Measurements from ENCODE around the gene RAB44. TPM values are rescaled to one million over a fixed set of nuclear protein-coding genes. Genes with fewer than 3 reads are reported as not detected.

Gene RAB44
- total RNA-seq, 1 experiment from 2014 or later = not detected

DNA sequence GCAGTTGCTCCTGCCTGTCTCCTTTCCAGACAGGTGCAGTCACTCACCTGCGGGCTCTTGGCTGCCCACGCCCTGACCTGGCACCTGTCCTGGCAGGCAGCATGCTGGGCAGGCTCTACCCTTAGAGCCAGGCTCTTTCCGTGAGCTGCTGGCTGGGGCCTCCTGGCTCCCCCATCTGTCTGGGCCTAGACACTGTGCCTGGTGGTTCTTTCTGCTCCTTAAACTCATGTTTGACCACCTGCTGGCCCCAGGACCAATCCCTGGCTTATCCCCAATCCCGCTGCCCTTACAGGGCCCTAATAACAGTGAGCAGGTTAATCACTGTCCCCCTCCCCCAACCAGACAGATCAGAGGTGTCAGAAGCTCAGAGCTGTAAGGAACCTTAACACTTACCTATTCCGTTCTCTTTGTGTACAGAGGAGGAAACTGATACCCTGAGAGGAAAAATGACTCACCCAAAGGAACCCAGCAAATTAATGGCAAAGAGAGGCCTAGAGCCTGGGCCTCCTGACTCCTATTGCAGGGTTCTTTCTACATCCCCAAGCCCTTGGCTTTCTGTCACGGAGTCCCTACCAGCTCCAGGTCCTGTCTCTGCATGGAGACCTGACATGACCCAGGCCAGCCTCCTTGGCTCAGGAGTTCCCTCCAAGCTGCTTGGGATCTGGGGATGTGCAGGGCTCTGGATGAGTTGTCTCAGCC lies 54.7 kb downstream of the RAB44 start:
- Mint-ChIP-seq H3K36me3 (ENCODE audit: insufficient read depth in 1 of 3, low read depth in 3 of 3) (0 out of 7 replicates have a peak, but pooled peaks cover 0 to 3% (median 0%) of the 10 kb centered on the region in 3 experiments), H3K4me1 (peaks cover 3 to 9% of the 10 kb centered on the region in 2 experiments), H3K27ac (no peak overlapping the region), H3K27me3 (ENCODE audit: low read depth) (peaks cover 9% of the 10 kb centered on the region; the same call in 1 of the 2 replicates), H3K4me3 (no peak overlapping the region), H3K9me3 (peaks cover 3 to 4% of the 10 kb centered on the region in 2 experiments)
- Histone ChIP-seq H2BK20ac (ENCODE audit: low read depth, low read length, poor library complexity, severe bottlenecking) (no peak overlapping the region), H3K56ac (ENCODE audit: insufficient read length, low read depth, low read length) (no peak overlapping the region), H3K14ac (ENCODE audit: insufficient read depth, low read length) (no peak overlapping the region), H2AK5ac (ENCODE audit: insufficient read length, low read length) (no peak overlapping the region), H3K23me2 (ENCODE audit: insufficient read length, low read depth, low read length, poor library complexity, severe bottlenecking) (no peaks in the 10 kb centered on the region), H3K9me3 (ENCODE audit: control insufficient read depth, low read depth, low read length) (no peaks in the 10 kb centered on the region), H3K79me2 (ENCODE audit: insufficient read depth, low read length) (no peaks in the 10 kb centered on the region), H3K4me2 (ENCODE audit: insufficient read depth, insufficient read length, low read length) (no peak overlapping the region), H3K4ac (ENCODE audit: low read depth, low read length) (no peak overlapping the region), H3K79me1 (ENCODE audit: insufficient read depth, low read depth, low read length, poor library complexity, severe bottlenecking) (no peaks in the 10 kb centered on the region), H2BK15ac (ENCODE audit: low read depth, low read length) (no peak overlapping the region), H3K23ac (ENCODE audit: insufficient read length, low read depth, low read length) (no peak overlapping the region), H4K8ac (replicated peaks; ENCODE audit: insufficient read length, low read depth, low read length) (no peak overlapping the region), H3K18ac (ENCODE audit: insufficient read length, low read depth, low read length) (no peak overlapping the region), H2AFZ (ENCODE audit: low read length) (no peak overlapping the region), H3K27me3 (ENCODE audit: insufficient read depth, low read length) (no peaks in the 10 kb centered on the region), H4K91ac (ENCODE audit: insufficient read length, low read depth, low read length) (no peak overlapping the region), H2BK12ac (ENCODE audit: insufficient read length, low read depth, low read length) (no peak overlapping the region), H3T11ph (ENCODE audit: low read length) (no peak overlapping the region), H3K9ac (ENCODE audit: extremely low read depth, insufficient read length, low read length) (no peak overlapping the region), H2BK5ac (ENCODE audit: insufficient read length, low read length) (no peak overlapping the region), H2BK120ac (ENCODE audit: low read depth, low read length, poor library complexity, severe bottlenecking) (no peak overlapping the region), H4K5ac (ENCODE audit: insufficient read length, low read depth, low read length) (no peak overlapping the region), H3K4me1 (ENCODE audit: insufficient read depth, low read length) (no peaks in the 10 kb centered on the region), H3K27ac (ENCODE audit: insufficient read length, low read depth, low read length) (no peak overlapping the region), H4K20me1 (ENCODE audit: control insufficient read depth, insufficient read depth, insufficient read length) (no peaks in the 10 kb centered on the region)
- no peak for DNase-seq
- WGBS (ENCODE audit: extremely low coverage, insufficient read length, low lambda C conversion rate) = no CpG with 5 or more reads among the region's 6 CpGs
- TF ChIP-seq, protein P1, sequence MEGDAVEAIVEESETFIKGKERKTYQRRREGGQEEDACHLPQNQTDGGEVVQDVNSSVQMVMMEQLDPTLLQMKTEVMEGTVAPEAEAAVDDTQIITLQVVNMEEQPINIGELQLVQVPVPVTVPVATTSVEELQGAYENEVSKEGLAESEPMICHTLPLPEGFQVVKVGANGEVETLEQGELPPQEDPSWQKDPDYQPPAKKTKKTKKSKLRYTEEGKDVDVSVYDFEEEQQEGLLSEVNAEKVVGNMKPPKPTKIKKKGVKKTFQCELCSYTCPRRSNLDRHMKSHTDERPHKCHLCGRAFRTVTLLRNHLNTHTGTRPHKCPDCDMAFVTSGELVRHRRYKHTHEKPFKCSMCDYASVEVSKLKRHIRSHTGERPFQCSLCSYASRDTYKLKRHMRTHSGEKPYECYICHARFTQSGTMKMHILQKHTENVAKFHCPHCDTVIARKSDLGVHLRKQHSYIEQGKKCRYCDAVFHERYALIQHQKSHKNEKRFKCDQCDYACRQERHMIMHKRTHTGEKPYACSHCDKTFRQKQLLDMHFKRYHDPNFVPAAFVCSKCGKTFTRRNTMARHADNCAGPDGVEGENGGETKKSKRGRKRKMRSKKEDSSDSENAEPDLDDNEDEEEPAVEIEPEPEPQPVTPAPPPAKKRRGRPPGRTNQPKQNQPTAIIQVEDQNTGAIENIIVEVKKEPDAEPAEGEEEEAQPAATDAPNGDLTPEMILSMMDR (conservative IDR thresholded peaks at IDR 0.05) = no peak
